Neuron (in vitro differentiated cells): ENCODE results near the gene GLYATL3.

ENCODE experiments used
- H2AFZ ChIP-seq: one replicate; pipeline ENCODE4 v1.6.1; 2013; ENCODE audit warnings: low read depth, mild to moderate bottlenecking, inconsistent platforms, low read length, moderate library complexity
- H3K27me3 ChIP-seq: one replicate; pipeline ENCODE4 v1.6.1; 2013; ENCODE audit warnings: low read length; ENCODE audit not compliant: insufficient read depth
- H3K36me3 ChIP-seq: one replicate; pipeline ENCODE4 v1.6.1; 2013; ENCODE audit warnings: low read length; ENCODE audit not compliant: insufficient read depth
- H3K4me1 ChIP-seq: one replicate; pipeline ENCODE4 v1.6.1; 2013; ENCODE audit warnings: low read length; ENCODE audit not compliant: insufficient read depth
- H3K4me3 ChIP-seq: 2 replicates; pipeline ENCODE4 v1.5.1; 2013; ENCODE audit warnings: mild to moderate bottlenecking, low read length, moderate library complexity
- H3K9me3 ChIP-seq: one replicate; pipeline ENCODE4 v1.6.1; 2013; ENCODE audit warnings: low read length

The GLYATL3 gene

GRCh38 chr6:49522710-49523593, 23.2 kb downstream of the GLYATL3 start:
- Histone ChIP-seq H2AFZ (no peak overlapping the region), H3K4me3 (no peak overlapping the region), H3K27me3 (no peaks in the 10 kb centered on the region), H3K9me3 (no peaks in the 10 kb centered on the region), H3K36me3 (no peaks in the 10 kb centered on the region), H3K4me1 (no peaks in the 10 kb centered on the region)

DNA sequence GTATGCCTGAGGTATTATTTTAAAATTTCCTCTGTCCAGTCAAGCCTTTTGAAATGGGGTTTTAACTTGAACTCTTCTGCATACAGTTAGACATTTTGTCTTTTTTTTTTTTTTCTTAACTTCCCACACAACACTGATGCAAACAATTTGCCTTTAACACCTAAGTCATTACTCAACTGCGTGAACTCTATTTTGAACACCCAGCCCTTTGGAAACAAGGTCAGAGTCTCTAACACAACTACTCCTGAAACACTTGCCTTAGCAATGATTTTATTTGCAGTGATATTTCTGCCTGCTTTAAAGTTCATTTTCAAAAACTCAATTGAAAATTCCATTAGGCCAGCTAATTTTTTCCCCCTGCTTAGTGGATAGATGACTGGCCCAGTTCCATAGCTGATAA, 24.2 kb downstream of the GLYATL3 start:
- H3K36me3 ChIP-seq, result no peaks in the 10 kb centered on the region
- H3K4me1 ChIP-seq, result no peaks in the 10 kb centered on the region
- no peaks in the 10 kb centered on the region for H3K9me3 ChIP-seq
- H2AFZ ChIP-seq, result no peak overlapping the region
- H3K4me3 ChIP-seq, result no peak overlapping the region
- H3K27me3 ChIP-seq, result no peaks in the 10 kb centered on the region

GRCh38 chr6:49524541-49524940, 24.8 kb downstream of the GLYATL3 start:
- H2AFZ ChIP-seq, result no peak overlapping the region
- H3K4me3 ChIP-seq, result no peak overlapping the region
- no peaks in the 10 kb centered on the region for H3K36me3 ChIP-seq
- H3K9me3 ChIP-seq, result no peaks in the 10 kb centered on the region
- H3K27me3 ChIP-seq, result no peaks in the 10 kb centered on the region
- H3K4me1 ChIP-seq, result no peaks in the 10 kb centered on the region

GRCh38 chr6:49526598-49526997, 26.9 kb downstream of the GLYATL3 start:
- Histone ChIP-seq H3K9me3 (no peaks in the 10 kb centered on the region), H3K36me3 (no peaks in the 10 kb centered on the region), H2AFZ (no peak overlapping the region), H3K4me3 (no peak overlapping the region), H3K4me1 (no peaks in the 10 kb centered on the region), H3K27me3 (no peaks in the 10 kb centered on the region)

- Histone ChIP-seq H3K9me3 (no peaks in the 10 kb centered on the region), H3K4me3 (no peak overlapping the region), H2AFZ (no peak overlapping the region), H3K4me1 (no peaks in the 10 kb centered on the region), H3K36me3 (no peaks in the 10 kb centered on the region), H3K27me3 (no peaks in the 10 kb centered on the region)
Observed at GRCh38 chr6:49527320-49527719, 27.6 kb downstream of the GLYATL3 start.

DNA sequence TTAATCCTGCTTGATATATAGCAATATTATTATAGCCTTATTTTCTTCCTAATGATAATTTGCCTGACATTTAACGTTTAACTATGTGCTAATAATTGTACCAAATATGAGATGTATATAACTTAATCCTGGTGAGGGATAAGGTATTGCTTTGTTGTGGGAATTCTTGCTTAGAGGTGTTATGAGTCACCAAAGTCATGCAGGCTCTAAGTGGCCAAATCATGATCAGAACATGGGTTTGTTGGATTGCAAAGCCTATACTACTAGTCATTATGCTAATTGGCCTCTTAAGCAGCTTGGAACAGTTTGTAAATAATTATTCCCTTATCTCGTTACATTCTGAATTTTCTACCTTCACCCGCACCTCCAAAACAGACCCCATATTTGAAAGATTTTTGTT, 28.8 kb downstream of the GLYATL3 start:
- H3K9me3 ChIP-seq, result no peaks in the 10 kb centered on the region
- H3K4me3 ChIP-seq, result no peak overlapping the region
- H3K36me3 ChIP-seq, result no peaks in the 10 kb centered on the region
- no peaks in the 10 kb centered on the region for H3K27me3 ChIP-seq
- no peak overlapping the region for H2AFZ ChIP-seq
- no peaks in the 10 kb centered on the region for H3K4me1 ChIP-seq

GRCh38 chr6:49530141-49530776, 30.5 kb downstream of the GLYATL3 start:
- no peak overlapping the region for H3K4me3 ChIP-seq
- no peaks in the 10 kb centered on the region for H3K27me3 ChIP-seq
- H3K4me1 ChIP-seq, result no peaks in the 10 kb centered on the region
- H3K36me3 ChIP-seq, result no peaks in the 10 kb centered on the region
- no peak overlapping the region for H2AFZ ChIP-seq
- no peaks in the 10 kb centered on the region for H3K9me3 ChIP-seq

DNA sequence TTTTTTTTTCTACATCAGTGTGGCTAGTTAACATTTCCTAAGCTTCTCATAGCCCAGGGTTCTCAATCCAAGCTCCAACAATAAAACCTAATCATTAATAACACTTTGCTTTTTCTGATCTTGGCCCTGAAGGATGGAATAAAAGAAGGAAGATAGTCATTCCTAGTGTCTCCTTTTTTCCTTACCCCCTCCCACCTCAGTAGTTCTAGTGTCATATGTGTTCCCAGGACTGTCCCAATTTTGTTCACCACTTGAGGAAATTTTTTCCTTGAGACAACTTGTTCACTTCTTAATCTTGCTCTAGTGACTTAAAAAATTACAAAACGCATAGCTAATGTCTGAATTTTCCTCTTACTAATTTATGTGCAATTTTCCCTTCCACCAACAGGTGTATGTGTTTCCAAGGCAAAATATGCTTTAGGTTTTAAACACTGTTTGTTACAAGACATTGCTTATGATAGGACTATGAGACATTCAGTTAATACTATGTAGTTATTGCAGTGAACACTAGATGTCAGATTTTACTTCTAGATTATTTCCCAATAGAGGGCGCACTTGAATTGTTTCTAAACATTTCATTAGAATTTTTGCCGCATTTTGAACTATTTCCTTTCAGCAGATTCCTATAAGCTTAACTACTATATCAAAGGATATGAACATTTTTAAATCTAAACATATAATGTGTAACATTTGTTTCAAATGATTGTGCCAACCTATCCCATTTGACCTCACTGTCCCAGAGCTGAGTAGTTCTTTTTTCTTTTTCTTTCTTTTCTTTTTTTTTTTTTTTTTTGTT, 32.2 kb downstream of the GLYATL3 start:
- H3K27me3 ChIP-seq, result no peaks in the 10 kb centered on the region
- H3K4me3 ChIP-seq, result no peak overlapping the region
- H3K36me3 ChIP-seq, result no peaks in the 10 kb centered on the region
- H2AFZ ChIP-seq, result no peak overlapping the region
- H3K9me3 ChIP-seq, result no peaks in the 10 kb centered on the region
- H3K4me1 ChIP-seq, result no peaks in the 10 kb centered on the region

DNA sequence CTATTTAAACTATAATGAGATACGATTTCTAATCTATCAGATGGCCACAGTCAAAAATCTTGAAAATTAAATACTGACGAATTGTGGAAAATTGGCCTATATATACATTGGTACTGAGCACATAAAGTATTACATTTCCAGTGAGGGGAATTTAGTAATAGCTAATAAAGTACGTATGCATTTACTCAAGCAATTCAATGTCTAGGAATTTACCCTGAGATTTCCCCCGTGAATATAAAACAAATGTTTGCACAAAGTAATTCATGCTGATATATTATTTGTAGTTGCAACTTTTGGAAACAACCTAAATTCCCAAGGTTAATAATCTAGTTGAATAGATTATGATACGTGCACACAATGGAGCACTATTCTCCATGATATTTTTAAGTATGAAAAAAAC, 36.1 kb downstream of the GLYATL3 start:
- H2AFZ ChIP-seq, result no peak overlapping the region

GRCh38 chr6:49539102-49539501, 39.4 kb downstream of the GLYATL3 start:
- H3K4me3 ChIP-seq, result no peak overlapping the region
- no peaks in the 10 kb centered on the region for H3K36me3 ChIP-seq
- H3K9me3 ChIP-seq, result no peaks in the 10 kb centered on the region
- H3K4me1 ChIP-seq, result no peaks in the 10 kb centered on the region
- H2AFZ ChIP-seq, result no peak overlapping the region
- no peaks in the 10 kb centered on the region for H3K27me3 ChIP-seq

More for the DNA sequence above, 36.1 kb downstream of the GLYATL3 start:
- Histone ChIP-seq H3K27me3 (no peaks in the 10 kb centered on the region), H3K9me3 (no peaks in the 10 kb centered on the region), H3K4me3 (no peak overlapping the region), H3K4me1 (no peaks in the 10 kb centered on the region), H3K36me3 (no peaks in the 10 kb centered on the region)

DNA sequence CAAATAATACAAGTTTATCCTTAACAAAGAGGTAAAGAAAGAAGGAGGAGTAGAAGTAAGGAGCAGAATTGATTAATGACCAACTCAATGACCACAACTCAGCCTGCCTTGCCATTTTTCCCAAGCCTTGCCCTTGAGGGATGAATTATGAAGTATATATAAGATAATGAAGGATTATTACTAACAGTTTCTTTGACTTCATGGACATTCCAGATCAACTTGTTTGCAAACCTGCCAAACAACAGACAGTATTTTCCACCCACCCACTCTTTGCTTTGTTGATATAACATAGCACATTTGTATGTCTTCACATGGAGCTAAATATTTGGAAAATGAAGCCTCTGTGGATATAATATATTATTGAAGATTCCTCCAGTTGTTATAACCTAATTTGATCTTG, 40.9 kb downstream of the GLYATL3 start:
- Histone ChIP-seq H3K36me3 (no peaks in the 10 kb centered on the region), H3K9me3 (no peaks in the 10 kb centered on the region), H3K27me3 (no peaks in the 10 kb centered on the region), H3K4me1 (no peaks in the 10 kb centered on the region), H3K4me3 (no peak overlapping the region), H2AFZ (no peak overlapping the region)

DNA sequence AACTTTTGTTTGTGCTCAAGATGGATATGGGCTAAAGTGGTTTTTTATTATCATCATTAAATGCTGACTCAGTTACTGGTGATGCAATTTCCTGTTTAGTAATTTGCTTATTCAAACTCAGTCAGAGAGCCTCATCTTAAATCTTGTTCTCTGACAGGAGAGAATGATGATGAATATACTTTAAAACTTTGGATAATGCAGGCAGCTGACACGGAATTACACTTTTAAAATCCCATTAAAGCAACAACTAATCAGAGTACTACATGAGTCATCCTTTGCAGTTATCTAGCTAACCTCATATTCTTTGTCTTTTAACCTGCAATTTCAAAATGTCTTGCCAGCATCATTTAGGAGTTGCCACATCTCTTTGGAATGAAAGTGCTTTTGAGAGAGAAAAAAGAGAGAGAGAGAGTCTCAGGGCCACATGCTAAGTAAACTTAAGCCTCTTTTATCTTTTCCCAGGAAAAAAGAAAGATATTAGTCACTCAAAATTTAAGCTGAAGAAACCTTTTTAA, 41.5 kb downstream of the GLYATL3 start:
- no peak overlapping the region for H3K4me3 ChIP-seq
- no peaks in the 10 kb centered on the region for H3K36me3 ChIP-seq
- no peaks in the 10 kb centered on the region for H3K9me3 ChIP-seq
- H3K27me3 ChIP-seq, result no peaks in the 10 kb centered on the region
- H3K4me1 ChIP-seq, result no peaks in the 10 kb centered on the region
- no peak overlapping the region for H2AFZ ChIP-seq

- Histone ChIP-seq H3K36me3 (no peaks in the 10 kb centered on the region), H2AFZ (no peak overlapping the region), H3K4me1 (no peaks in the 10 kb centered on the region), H3K9me3 (no peaks in the 10 kb centered on the region), H3K4me3 (no peak overlapping the region), H3K27me3 (no peaks in the 10 kb centered on the region)
Observed at GRCh38 chr6:49541936-49542335, 42.2 kb downstream of the GLYATL3 start.
